ENCODE data around the gene EGFLAM.
A peak's percentile ranks its signal among the peaks of the same experiment; 100 is the strongest.
"Not testable (repeated sequence)": the region's sequence is repeated elsewhere in the genome, so short reads cannot be mapped to it uniquely, and the experiment has no call there.

The EGFLAM gene

DNA sequence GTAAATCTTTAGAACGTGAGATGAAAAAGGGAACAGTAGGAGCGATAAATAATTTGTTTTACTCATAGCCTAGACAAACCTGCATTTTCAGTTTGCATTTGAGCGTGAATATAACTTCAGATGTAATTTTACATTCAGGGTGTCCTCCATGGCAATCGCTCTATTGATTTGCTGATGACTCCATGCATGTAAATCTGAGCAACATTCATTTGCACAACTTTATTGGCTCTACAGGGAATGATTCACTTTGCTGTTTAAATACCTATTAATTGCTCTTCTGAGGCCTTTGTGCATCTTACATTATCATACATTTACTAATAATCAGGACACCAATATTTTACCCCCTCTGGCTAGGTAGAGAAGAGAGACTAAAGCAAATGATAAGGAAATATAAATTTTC lies 122.2 kb downstream of the EGFLAM start:
- DNase-seq = no peak

DNA sequence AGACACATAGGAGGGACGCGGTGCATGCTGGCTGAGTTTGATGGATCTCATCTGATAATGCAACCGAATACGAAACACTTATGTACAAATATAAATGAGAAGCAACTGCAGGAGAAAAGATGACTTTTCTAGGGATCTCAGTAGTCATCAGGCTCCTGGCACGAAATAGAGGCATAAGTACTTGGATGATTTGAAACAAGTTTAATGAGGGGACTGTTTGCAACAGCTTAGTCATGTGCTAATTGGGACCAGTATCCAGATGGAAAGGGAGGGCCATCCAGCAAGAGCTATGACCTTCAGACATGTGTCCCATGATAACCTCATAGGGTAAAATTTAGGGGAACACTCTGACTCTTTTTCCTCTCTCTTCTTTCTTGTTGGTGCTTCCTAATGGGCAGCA lies 123.0 kb downstream of the EGFLAM start:
- DNase-seq = no peak

DNA sequence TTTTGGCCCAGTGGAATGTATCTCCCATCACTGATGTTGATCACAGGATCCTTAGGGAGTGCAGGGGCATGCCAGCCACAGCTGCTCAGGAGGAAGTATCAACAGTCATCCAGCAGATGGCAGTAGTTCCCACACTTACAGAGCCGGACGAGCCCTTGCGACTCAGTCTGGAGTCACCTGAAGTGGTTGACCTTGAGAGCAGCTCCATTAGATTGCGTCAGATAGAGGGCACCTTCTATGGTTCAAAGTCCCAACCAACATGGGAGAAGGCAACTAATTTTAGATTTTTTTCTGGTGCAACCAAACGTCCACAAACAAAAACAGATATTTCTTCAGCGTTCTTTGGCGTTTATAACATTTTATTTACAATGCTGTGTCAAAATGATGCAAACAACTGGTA lies 124.5 kb downstream of the EGFLAM start:
- DNase-seq = no peak

DNA sequence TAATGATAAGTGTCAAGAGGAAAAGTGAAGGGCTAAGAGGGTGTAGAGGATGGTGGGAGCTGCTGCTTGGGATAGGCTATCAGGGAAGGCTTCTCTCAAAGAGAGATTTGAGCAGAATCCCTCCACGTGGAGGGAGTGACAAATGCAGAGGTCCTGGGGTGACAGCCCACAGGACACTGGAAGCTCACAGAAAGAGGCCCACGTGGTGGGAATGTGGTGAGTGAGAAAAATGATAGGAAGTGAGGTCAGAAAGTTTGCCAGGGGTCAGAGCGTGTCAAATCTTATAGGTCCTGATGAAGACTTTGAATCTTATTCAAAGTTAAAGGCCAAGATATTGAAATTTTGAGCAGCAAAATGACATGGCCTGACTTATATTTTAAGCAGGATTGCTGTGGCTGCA lies 125.3 kb downstream of the EGFLAM start:
- DNase-seq = no peak

DNA sequence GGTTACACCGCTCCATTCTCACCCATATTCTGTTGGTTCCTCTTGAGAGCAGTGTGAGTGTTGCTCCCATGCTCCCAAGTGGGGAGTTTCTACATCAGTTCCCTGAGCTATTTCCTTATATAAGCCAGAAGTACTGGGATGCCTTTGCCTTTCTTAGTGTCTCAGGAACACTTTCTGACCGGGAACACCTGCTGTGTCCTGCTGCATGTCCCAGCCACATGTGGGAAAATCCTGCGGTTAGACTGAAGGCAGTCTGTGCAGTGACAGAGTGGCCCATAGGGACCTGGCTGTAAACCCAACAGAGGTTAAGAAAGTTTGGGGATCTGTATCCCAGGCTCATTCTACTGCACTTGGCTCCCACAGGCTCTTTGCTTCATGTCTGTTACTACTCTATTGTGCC lies 126.0 kb downstream of the EGFLAM start:
- no peak for DNase-seq

DNA sequence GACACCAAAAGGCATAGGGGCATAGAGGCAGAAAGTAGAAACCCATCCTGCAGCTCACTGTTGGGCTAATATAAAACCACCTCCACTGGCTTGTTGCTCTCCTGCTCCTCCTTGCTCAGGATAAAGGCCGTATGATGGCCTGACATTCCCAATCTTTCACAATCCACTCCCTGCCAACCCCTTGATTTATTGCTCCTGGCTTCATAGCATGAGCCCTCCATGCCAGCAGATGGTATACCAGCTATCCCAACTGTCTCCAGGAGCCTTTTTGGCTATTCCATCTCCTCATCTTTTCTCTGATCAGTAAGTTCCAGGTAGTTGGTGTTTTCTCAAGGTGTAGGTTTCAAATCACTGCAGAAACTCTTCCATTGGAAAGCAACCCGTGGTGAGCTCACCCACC lies 128.8 kb downstream of the EGFLAM start:
- DNase-seq = no peak

DNA sequence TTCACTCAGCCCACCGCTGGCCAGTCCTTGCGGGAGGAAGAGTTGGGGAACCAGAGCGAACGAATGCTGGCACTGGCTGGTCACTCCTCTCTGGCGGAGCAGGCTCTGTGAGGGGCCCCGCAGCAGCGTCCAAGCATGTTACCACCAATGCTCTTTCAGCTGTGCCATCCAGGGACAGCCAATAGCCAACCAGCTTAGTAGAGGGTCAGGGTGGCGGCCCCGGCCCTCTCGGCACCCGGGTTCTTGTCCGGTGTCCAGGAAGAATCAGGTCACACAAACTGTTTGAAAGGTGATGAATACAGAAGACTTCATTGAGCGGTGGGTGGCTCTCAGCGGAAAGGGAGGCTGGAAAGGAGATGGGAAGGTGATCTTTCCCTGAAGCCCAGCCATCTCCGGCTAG lies 135.3 kb downstream of the EGFLAM start:
- DNase-seq = no peak

DNA sequence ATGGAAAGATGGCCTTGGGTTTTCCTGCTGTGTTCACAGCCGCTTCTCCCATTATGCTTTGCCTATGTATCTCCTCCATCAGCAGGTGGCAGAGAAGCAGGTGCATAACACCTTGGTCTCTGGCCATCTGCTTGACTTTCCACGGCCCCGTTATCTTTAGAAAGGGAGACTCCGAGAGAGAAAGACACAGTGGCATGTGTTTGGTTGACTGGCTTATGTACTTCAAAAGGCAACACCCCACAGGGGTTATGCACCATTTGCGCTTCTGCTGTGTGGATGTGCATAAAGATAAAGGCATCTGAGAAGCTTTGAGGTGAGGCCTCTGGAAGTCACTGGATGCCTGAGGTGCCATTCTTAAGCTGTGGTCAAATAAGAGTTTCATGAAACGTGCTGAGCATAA lies 138.4 kb downstream of the EGFLAM start:
- DNase-seq = no peak

DNA sequence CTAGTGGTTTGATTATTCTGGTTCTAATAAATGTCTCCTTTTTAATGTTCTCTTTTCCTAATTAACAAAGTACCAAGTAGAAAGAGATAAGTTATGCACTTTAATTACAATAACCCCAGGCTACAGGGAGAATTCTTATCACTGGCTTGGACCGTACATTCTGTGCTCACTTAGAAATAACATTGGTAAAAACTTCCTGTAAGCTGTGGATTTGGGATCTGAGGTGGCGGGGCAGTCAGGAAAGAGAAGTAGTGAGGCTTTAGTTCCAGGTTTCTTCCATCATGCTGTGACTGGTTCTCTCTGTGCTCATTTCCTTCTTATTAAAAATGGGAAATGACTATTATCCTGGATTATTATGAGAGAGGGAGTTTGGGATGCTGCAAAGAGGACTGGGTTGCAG lies 142.0 kb downstream of the EGFLAM start:
- DNase-seq = no peak

DNA sequence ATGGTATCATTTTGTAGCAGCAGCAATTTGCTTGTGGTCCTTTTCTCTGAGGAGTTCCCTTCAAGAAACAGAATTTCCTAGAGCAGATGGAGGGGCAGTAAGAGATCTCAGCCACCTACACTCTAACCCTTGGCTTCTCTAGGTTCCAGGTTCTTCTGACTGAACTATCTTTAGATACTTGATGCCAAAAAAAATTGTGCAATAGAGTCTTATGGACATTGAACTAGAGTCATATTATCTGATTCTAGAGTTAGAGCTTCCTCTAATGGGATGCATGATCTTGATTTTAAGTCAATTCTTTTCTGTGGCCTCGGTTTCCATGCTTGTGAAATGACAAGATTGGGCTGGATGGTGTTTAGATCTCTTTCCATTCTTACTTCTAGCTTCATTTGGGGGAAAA lies 142.8 kb downstream of the EGFLAM start:
- no peak for DNase-seq

DNA sequence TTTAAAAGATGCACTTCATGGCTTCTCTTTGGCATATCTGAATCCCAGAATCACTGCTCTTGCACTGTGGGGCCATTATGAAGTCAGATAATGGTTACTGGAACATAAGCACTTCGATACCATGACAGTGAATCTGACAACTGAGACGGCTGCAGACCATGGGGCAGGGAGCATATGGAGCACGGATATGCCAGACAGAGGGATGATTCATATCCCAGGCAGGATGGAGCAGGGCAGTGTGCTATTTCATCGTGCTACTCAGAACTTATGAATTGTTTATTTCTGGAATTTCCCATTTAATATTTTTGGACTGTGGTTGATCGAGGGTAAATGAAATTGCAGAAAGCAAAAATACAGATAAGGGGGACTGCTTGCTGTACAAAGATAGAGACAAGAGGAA lies 145.0 kb downstream of the EGFLAM start:
- no peak for DNase-seq

DNA sequence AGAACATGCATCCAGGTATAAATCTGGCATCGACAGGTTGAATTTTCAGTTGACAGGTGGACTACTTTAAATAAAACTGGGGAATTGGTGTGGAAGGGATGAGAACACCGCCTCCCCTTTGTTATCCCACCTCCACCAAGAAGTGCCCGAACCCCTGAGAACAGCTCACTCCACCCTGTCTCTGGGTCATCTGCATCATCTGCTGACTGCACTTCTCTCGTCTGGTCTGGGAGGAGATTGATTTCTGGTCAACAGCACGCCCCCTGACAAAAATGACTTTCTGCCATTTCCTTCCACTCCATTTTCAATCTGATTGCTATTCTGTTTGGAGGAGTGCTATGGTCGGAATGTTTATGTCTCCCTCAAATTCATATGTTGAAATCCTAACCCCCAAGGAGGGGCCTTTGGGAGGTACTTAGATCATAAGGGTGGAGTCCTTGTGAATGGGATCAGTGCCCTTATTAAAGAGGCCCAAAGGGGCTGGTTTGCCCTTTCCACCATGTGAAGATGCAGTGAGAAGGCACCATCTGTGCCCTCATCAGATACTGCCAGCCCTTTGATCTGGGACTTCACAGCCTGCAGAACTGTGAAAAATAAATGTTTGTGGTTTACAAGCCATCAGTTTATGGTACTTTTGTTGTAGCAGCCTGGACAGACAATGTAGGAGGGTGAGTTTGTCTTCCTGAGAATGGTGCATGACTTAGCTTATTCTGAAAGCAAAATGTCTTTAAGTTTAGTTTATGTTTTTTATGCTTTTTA lies 145.7 kb downstream of the EGFLAM start:
- no peak for DNase-seq

DNA sequence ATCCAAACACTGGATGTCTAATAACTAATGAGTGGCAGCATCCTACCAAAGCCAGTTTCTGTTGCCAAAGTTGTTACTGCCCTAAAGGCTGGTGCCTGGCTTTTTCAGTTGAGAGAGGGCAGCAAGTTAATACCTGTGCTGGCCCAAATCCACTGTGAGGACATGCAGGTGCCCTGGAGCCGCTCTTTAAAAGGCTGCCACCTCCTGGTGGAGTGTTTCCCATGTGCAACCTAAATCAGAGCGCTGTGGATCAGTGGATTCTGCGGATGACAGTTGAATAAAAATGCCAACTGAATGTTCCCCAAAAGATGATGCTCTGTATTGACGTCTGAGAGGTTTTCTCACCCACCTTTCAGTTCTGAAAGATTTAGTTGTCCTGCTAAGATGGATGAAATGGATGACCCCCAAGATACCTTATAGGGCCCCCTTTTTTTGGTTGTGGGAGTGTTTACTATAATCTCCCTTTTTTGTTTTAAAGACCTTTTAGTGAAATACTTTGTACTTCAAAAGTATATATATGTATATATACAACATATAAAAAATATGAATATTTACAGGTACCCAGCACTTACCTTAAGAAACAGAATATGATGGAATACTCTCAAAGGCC lies 146.4 kb downstream of the EGFLAM start:
- no peak for DNase-seq

DNA sequence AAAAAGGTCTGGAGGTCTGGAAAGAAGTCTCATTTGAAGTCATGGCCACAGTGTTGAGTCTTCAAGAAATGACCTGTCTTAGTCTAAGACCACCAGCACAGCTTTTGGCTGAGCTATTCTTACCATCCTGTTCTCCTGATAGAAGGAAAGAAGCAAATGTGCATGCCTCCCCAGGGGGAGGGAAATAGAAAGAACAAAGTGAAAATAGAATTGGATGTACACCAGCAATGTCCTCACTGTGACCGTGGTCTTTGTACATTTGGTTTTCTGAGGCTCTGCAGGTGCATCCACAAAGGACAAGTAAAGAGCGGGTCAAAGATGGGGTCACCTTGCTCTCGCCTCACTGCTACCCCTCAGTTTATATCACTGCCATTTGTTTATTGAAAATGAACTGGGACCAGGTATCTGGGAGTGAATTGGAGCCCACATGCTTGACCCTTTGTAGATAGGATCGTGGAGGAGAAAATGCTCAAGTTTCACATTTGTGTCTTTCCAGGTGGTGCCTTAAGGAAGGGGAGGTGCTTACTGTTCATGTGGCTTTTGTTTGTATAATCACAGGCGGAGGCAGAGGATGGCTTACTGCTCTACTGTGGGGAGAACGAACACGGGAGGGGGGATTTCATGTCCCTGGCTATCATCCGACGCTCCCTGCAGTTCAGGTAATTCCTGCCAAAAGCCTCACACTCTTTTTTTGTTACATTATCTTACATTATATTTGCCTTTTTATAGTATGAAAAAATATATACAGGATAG lies 150.3 kb downstream of the EGFLAM start:
- DNase-seq = no peak

DNA sequence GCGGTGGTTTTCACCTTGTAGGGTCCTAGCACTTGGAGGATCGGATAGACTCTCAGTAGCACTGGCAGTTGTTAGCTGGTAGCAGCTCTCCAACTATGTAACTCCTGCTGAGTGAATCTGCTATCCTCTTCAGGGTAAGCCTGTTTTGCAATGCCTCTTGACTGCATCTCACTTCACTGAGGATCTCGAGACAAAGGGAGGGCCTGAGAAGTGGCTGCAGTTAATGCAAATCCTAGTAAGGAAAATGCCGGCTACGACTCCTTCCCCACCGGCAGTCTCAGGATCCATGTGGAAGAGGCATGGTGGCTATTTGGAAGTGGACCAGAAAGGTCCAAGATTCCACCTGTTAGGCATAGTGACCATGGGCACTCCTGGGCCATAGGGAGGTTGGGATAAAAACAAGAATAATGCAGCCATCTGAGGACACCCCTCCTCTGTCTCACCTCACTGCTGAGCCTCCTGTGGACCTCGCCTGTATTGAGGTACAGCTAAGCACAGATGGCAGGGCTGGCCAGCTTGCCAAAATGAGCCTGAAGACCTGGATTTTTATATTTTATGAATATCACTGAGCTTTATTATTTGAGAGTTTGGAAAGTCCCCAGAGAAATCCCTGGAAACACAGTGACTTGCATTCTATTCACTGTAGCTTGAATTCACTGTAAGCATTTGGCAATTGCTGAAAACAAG lies 152.1 kb downstream of the EGFLAM start:
- DNase-seq = no peak

DNA sequence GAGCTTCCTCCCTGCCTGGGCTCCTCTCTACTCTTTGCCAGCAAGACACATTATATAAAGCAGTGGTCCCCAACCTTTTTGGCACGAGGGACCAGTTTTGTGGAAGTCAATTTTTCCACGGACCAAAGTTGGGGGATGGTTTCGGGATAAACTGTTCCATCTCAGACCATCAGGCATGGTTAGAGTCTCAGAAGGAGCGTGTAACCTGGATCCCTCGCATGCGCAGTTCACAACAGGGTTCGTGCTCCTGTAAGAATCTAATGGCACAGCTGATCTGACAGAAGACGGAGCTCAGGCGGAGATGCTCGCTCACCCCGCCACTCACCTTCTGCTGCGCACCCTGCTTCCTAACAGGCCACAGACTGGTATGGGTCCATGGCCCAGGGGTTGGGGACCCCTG lies 155.3 kb downstream of the EGFLAM start:
- DNase-seq = no peak

DNA sequence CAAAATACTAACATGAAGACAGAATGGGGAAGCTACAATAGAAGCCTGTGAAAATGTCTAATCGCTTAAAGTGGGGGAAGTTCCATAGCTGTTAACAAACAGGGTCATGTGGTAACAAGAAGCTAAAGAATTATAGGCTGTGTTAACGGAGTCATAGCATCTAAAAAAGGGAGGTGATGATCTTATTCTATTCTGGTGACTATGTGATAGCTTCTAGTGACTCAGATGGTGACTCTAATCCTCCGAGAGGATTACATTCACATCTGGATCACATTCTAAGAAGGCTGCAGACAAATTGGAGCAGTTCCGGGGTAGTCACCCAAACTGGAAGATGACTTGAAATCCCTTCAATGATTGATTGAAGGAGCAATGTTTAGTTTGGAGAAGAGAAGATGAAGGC lies 156.0 kb downstream of the EGFLAM start:
- no peak for DNase-seq

DNA sequence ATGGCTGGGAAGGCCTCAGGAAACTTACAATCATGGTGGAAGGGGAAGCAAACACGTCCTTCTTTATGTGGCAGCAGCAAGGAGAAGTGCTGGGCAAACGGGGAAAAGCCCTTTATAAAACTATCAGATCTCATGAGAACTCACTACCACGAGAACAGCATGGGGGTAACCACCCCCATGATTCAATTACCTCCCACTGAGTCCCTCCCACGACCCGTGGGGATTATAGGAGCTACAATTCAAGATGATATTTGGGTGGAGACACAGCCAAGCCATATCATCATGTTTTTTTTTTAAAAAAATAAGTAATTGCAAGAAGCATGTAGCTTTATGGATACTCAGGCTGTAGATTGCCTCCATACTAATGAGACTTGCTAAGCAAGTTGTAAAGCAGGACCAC lies 157.4 kb downstream of the EGFLAM start:
- not testable (repeated sequence) for DNase-seq

DNA sequence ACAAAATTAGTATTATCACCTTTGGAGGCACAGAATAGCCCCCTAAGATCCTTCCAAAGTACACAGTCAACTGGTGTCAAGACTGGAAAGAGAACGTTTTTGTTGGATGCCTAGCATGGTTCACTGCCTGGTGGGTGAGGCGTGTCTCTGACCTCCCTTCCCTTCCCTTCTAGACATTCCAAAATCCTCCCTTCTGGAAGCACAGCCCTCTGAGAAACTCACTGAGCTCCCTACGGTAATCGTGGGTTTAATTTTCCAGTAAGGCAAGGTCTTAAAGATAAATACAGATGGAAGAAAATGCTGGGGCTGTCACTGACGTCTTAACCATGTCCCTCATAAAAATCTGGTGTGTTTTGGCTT lies 159.3 kb downstream of the EGFLAM start:
- no peak for DNase-seq

DNA sequence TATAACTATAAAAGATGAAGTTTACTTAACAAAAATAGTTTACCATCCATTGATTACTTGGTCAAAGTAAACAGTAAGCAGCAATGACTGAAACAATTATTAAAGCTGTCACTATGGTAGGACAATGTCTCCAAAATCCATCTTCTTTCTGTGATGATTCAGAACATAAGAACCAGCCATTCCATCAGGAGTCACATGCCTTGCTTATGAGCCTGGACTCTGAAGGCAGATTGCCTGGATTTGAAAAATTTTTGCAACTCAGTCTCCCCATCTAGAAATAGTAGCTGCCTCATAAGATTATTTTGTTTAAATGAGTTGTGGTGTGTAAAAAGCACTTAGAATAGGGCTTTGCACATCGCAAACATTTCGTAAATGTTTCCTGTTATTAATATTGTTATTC lies 161.9 kb downstream of the EGFLAM start:
- DNase-seq = no peak

DNA sequence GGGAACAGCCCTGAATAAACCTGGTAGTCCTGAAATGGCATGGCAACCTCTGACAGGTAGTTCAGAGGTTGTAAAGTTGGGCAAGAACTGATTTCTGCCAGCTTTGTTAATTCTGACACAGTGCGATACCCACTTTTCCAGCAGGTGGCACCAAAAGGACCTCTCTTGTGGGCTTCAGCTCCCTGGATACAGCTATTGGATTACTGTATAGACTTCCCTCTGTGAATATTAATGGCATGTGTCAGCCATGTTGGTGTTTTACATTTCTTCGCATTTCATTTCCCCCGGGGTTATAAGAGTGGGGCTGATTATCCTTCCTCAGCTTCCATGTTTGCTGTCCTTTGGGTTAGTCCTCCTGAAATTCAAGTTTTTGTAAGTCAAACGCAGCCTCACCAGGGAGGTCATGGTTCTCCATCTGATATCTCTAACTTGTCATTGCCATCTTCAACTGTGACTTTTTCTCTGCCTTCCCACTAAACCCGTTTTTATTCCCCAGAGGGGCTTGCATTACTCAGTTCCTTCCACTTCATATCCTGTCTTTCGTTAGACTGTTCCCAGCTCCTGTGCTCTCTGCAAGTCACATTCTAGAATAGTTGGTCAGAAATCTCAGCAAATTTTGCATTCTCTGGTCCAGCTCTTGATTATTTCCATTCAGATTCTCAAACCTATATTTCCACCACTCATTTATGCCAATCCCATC lies 162.5 kb downstream of the EGFLAM start:
- peak; percentile 36 for DNase-seq

DNA sequence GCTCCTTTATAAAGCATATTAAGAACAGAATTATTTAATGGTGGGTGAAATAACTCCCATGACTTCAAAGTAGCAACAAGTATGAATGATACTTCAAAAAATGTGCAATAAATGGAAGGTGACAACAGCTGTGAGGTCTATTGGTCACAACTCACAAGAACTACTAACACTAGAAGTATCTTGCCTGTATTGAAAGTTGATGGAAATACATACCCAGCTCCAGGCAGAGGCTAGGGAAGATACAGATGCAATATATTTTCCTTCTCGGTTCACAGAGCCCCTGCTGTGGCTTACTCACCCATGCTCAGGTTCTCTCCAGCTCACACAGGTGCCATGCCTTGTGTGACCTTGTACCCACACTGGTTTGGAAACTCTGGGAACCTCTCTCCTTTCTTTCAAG lies 164.3 kb downstream of the EGFLAM start:
- no peak for DNase-seq
